HG02763 (cell line): Measurements from ENCODE around the gene MSANTD7.

Source experiments
- ATAC-seq: cut with Tn5 transposase; IDR thresholded peaks from one replicate; pipeline ENCODE4 v1.9.1; 2021; ENCODE audit warnings: mild to moderate bottlenecking, moderate library complexity; ENCODE audit not compliant: unreplicated experiment

Gene MSANTD7

DNA sequence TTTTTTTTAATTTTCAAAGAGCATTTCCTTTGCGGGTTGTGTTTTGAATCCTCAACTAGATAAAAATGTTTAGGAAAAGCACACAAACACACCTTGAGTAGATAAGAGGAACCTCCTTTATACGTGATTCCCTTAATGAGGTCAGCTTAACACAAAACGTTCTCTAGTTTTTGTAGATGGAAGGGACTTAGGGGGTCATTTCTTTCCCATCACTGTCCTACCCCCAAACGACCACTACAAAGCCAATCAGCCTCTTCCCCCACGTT is 41.8 kb downstream of the MSANTD7 start:
- no peak for ATAC-seq

DNA sequence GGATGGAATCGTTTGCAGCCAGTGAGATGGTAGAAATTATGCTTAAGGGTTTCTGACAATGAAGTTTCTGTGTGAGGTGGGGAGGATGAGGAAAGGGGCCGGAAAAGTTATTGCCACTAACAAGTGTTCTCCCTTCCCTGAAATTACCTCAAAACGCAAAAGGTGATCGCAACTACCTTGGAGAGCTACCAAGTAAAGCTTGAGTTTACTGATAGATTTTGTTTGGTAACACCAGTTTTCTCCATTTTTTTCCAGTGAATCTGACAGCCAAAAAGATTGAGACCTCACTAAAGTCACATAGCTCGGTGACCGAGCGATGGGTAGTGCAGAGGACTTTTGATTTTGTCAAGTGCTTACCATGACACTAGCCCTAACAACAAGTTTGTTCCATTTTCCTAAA is 42.1 kb downstream of the MSANTD7 start:
- ATAC-seq: no peak

DNA sequence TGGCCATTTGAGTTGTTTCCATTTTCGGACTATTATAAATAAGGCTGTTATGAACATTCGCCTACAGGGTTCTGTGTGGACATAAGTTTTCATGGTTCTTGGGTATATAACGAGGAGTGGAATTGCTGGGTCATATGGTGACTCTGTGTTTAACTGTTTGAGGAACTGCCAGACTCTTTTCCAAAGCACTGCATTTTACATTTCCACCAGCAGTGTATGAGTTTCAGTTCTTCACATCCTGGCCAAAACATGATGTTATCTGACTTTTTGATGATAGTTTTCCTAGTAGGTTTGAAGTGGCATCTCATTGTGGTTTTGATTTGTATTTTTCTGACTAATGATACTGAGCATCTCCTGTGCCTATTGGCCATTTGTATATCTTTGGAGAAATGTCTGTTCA is 46.0 kb downstream of the MSANTD7 start:
- ATAC-seq: no peak
